ENCODE data around the gene PARM1. TPM values are rescaled to one million over a fixed set of nuclear protein-coding genes. Genes with fewer than 3 reads are reported as not detected.

Gene PARM1
- total and polyA plus RNA-seq, 5 donors from 2014 or later, result 0.10 to 0.22 TPM; not detected in 3

- no peaks in the 10 kb centered on the region for H3K4me1 Mint-ChIP-seq
- no peak overlapping the region for H3K27ac Mint-ChIP-seq
- no peaks in the 10 kb centered on the region for H3K36me3 ChIP-seq (ENCODE audit: control insufficient read depth, insufficient read depth, low read length)
- H3K27me3 ChIP-seq (ENCODE audit: control insufficient read depth, insufficient read depth, low read length), result no peaks in the 10 kb centered on the region
- no peak overlapping the region for H3K4me3 Mint-ChIP-seq
- DNase-seq, result no peak
- no peak for ATAC-seq (ENCODE audit: low read depth in 2 of 2)
- H3K4me3 ChIP-seq (ENCODE audit: low read depth, low read length), result no peak overlapping the region
- no peak overlapping the region for H3K27ac ChIP-seq (ENCODE audit: insufficient read depth, low read length, poor library complexity, severe bottlenecking)
- H3K27me3 Mint-ChIP-seq, result no peaks in the 10 kb centered on the region
- H3K4me1 ChIP-seq (ENCODE audit: control insufficient read depth, insufficient read depth, low read length, poor library complexity, severe bottlenecking), result no peaks in the 10 kb centered on the region
- H3K9me3 ChIP-seq (ENCODE audit: control insufficient read depth in 2 of 2, low read length in 2 of 2), result peaks cover 2 to 10% of the 10 kb centered on the region in 2 experiments
- H3K36me3 Mint-ChIP-seq, result no peaks in the 10 kb centered on the region
- H3K9me3 Mint-ChIP-seq, result peaks cover 0 to 8% (median 2%) of the 10 kb centered on the region in 7 donors
Observed at GRCh38 chr4:75004755-75005668, 72.1 kb downstream of the PARM1 start.

- no peaks in the 10 kb centered on the region for H3K4me1 ChIP-seq (ENCODE audit: control insufficient read depth, insufficient read depth, low read length, poor library complexity, severe bottlenecking)
- DNase-seq (no peak), ATAC-seq (ENCODE audit: low read depth in 2 of 2) (no peak)
- H3K27me3 ChIP-seq (ENCODE audit: control insufficient read depth, insufficient read depth, low read length), result no peaks in the 10 kb centered on the region
- H3K36me3 Mint-ChIP-seq, result no peaks in the 10 kb centered on the region
- peaks cover 2 to 10% of the 10 kb centered on the region in 2 experiments for H3K9me3 ChIP-seq (ENCODE audit: control insufficient read depth in 2 of 2, low read length in 2 of 2)
- no peaks in the 10 kb centered on the region for H3K36me3 ChIP-seq (ENCODE audit: control insufficient read depth, insufficient read depth, low read length)
- no peaks in the 10 kb centered on the region for H3K27me3 Mint-ChIP-seq
- H3K4me3 ChIP-seq (ENCODE audit: low read depth, low read length), result no peak overlapping the region
- no peak overlapping the region for H3K4me3 Mint-ChIP-seq
- H3K9me3 Mint-ChIP-seq, result peaks cover 0 to 8% (median 2%) of the 10 kb centered on the region in 7 donors
- no peaks in the 10 kb centered on the region for H3K4me1 Mint-ChIP-seq
- H3K27ac Mint-ChIP-seq, result no peak overlapping the region
- H3K27ac ChIP-seq (ENCODE audit: insufficient read depth, low read length, poor library complexity, severe bottlenecking), result no peak overlapping the region
Observed at GRCh38 chr4:75005727-75006126, 72.8 kb downstream of the PARM1 start.

GRCh38 chr4:75007891-75008290, 75.0 kb downstream of the PARM1 start:
- no peak overlapping the region for H3K4me3 Mint-ChIP-seq
- Histone ChIP-seq H3K4me1 (ENCODE audit: control insufficient read depth, insufficient read depth, low read length, poor library complexity, severe bottlenecking) (no peaks in the 10 kb centered on the region), H3K27ac (ENCODE audit: insufficient read depth, low read length, poor library complexity, severe bottlenecking) (no peak overlapping the region), H3K27me3 (ENCODE audit: control insufficient read depth, insufficient read depth, low read length) (no peaks in the 10 kb centered on the region), H3K36me3 (ENCODE audit: control insufficient read depth, insufficient read depth, low read length) (no peaks in the 10 kb centered on the region), H3K4me3 (ENCODE audit: low read depth, low read length) (no peak overlapping the region), H3K9me3 (ENCODE audit: control insufficient read depth in 2 of 2, low read length in 2 of 2) (peaks cover 2 to 10% of the 10 kb centered on the region in 2 experiments)
- H3K27me3 Mint-ChIP-seq, result no peaks in the 10 kb centered on the region
- no peak overlapping the region for H3K27ac Mint-ChIP-seq
- no peaks in the 10 kb centered on the region for H3K4me1 Mint-ChIP-seq
- DNase-seq, result no peak
- H3K36me3 Mint-ChIP-seq, result no peaks in the 10 kb centered on the region
- ATAC-seq (ENCODE audit: low read depth in 2 of 2), result no peak
- H3K9me3 Mint-ChIP-seq, result peaks cover 0 to 11% (median 6%) of the 10 kb centered on the region in 7 donors

- Histone ChIP-seq H3K27ac (ENCODE audit: insufficient read depth, low read length, poor library complexity, severe bottlenecking) (no peak overlapping the region), H3K4me1 (ENCODE audit: control insufficient read depth, insufficient read depth, low read length, poor library complexity, severe bottlenecking) (no peaks in the 10 kb centered on the region), H3K9me3 (ENCODE audit: control insufficient read depth in 2 of 2, low read length in 2 of 2) (peaks cover 2 to 10% of the 10 kb centered on the region in 2 experiments), H3K27me3 (ENCODE audit: control insufficient read depth, insufficient read depth, low read length) (no peaks in the 10 kb centered on the region), H3K36me3 (ENCODE audit: control insufficient read depth, insufficient read depth, low read length) (no peaks in the 10 kb centered on the region), H3K4me3 (ENCODE audit: low read depth, low read length) (no peak overlapping the region)
- Mint-ChIP-seq H3K9me3 (peaks cover 0 to 11% (median 6%) of the 10 kb centered on the region in 7 donors), H3K27ac (no peak overlapping the region), H3K4me3 (no peak overlapping the region), H3K36me3 (no peaks in the 10 kb centered on the region), H3K27me3 (no peaks in the 10 kb centered on the region), H3K4me1 (no peaks in the 10 kb centered on the region)
- DNase-seq (no peak), ATAC-seq (ENCODE audit: low read depth in 2 of 2) (no peak)
Observed at GRCh38 chr4:75009138-75009537, 76.2 kb downstream of the PARM1 start.

- peaks cover 0 to 11% (median 4%) of the 10 kb centered on the region in 7 donors for H3K9me3 Mint-ChIP-seq
- H3K27ac Mint-ChIP-seq, result no peak overlapping the region
- no peak overlapping the region for H3K4me3 ChIP-seq (ENCODE audit: low read depth, low read length)
- no peaks in the 10 kb centered on the region for H3K27me3 Mint-ChIP-seq
- DNase-seq, result no peak
- no peaks in the 10 kb centered on the region for H3K36me3 Mint-ChIP-seq
- H3K27me3 ChIP-seq (ENCODE audit: control insufficient read depth, insufficient read depth, low read length), result no peaks in the 10 kb centered on the region
- H3K27ac ChIP-seq (ENCODE audit: insufficient read depth, low read length, poor library complexity, severe bottlenecking), result no peak overlapping the region
- H3K36me3 ChIP-seq (ENCODE audit: control insufficient read depth, insufficient read depth, low read length), result no peaks in the 10 kb centered on the region
- no peak overlapping the region for H3K4me3 Mint-ChIP-seq
- no peak for ATAC-seq (ENCODE audit: low read depth in 2 of 2)
- no peaks in the 10 kb centered on the region for H3K4me1 ChIP-seq (ENCODE audit: control insufficient read depth, insufficient read depth, low read length, poor library complexity, severe bottlenecking)
- H3K4me1 Mint-ChIP-seq, result no peaks in the 10 kb centered on the region
- H3K9me3 ChIP-seq (ENCODE audit: control insufficient read depth in 2 of 2, low read length in 2 of 2), result peaks cover 2 to 10% of the 10 kb centered on the region in 2 experiments
Observed at GRCh38 chr4:75011131-75011795, 78.3 kb downstream of the PARM1 start.

GRCh38 chr4:75015627-75016026, 82.7 kb downstream of the PARM1 start:
- H3K4me1 ChIP-seq (ENCODE audit: control insufficient read depth, insufficient read depth, low read length, poor library complexity, severe bottlenecking), result no peaks in the 10 kb centered on the region
- Mint-ChIP-seq H3K4me3 (no peak overlapping the region), H3K27me3 (no peaks in the 10 kb centered on the region), H3K4me1 (no peaks in the 10 kb centered on the region), H3K36me3 (no peaks in the 10 kb centered on the region), H3K9me3 (peaks cover 0 to 5% (median 0%) of the 10 kb centered on the region in 7 donors), H3K27ac (no peak overlapping the region)
- ATAC-seq (ENCODE audit: low read depth in 2 of 2), result no peak
- no peak for DNase-seq
- no peaks in the 10 kb centered on the region for H3K36me3 ChIP-seq (ENCODE audit: control insufficient read depth, insufficient read depth, low read length)
- H3K9me3 ChIP-seq (ENCODE audit: control insufficient read depth in 2 of 2, low read length in 2 of 2), result no peaks in the 10 kb centered on the region
- no peaks in the 10 kb centered on the region for H3K27me3 ChIP-seq (ENCODE audit: control insufficient read depth, insufficient read depth, low read length)
- H3K27ac ChIP-seq (ENCODE audit: insufficient read depth, low read length, poor library complexity, severe bottlenecking), result no peak overlapping the region
- no peak overlapping the region for H3K4me3 ChIP-seq (ENCODE audit: low read depth, low read length)

GRCh38 chr4:75016472-75016871, 83.6 kb downstream of the PARM1 start:
- Mint-ChIP-seq H3K4me1 (no peaks in the 10 kb centered on the region), H3K27ac (no peak overlapping the region), H3K27me3 (no peaks in the 10 kb centered on the region), H3K4me3 (no peak overlapping the region), H3K36me3 (no peaks in the 10 kb centered on the region), H3K9me3 (peaks cover 0 to 5% (median 0%) of the 10 kb centered on the region in 7 donors)
- Histone ChIP-seq H3K4me3 (ENCODE audit: low read depth, low read length) (no peak overlapping the region), H3K27ac (ENCODE audit: insufficient read depth, low read length, poor library complexity, severe bottlenecking) (no peak overlapping the region), H3K9me3 (ENCODE audit: control insufficient read depth in 2 of 2, low read length in 2 of 2) (no peaks in the 10 kb centered on the region), H3K4me1 (ENCODE audit: control insufficient read depth, insufficient read depth, low read length, poor library complexity, severe bottlenecking) (no peaks in the 10 kb centered on the region), H3K36me3 (ENCODE audit: control insufficient read depth, insufficient read depth, low read length) (no peaks in the 10 kb centered on the region), H3K27me3 (ENCODE audit: control insufficient read depth, insufficient read depth, low read length) (no peaks in the 10 kb centered on the region)
- DNase-seq (no peak), ATAC-seq (ENCODE audit: low read depth in 2 of 2) (no peak)
